HCT116 (cell line): ENCODE measurements around the gene EML1. TPM values are rescaled to one million over a fixed set of nuclear protein-coding genes. Genes with fewer than 3 reads are reported as not detected.

Experiments used
- ATAC-seq: fragments of 200-7000 bp; cut with Tn5 transposase; 2 replicates; pipeline ENCODE4 v1.9.1; 2020; ENCODE audit warnings: mild to moderate bottlenecking, moderate library complexity
- BruUV-seq: library from RNA; stranded (reverse); fragments of 400-500 nt; replicated peaks from 2 replicates; lab custom pipeline; 2021; lab: Mats Ljungman, UMichigan
- CTCF ChIA-PET: fragments of 300-600 bp; sonication (Branson Sonifier 250); formaldehyde crosslinking; loops from one replicate; lab custom pipeline; 2021; ENCODE audit warnings: antibody characterized with exemption; lab: Charles Lee
- POLR2A ChIA-PET: fragments of 300-600, 350-600 bp; sonication (Branson Sonifier 250); formaldehyde crosslinking; loops from one replicate; lab custom pipeline; 2021; ENCODE audit warnings: antibody characterized with exemption; lab: Charles Lee
- RAD21 ChIA-PET, 2 experiments: fragments of 300-600 bp; sonication (Branson Sonifier 250); formaldehyde crosslinking; loops; one replicate each; lab custom pipeline; 2023; ENCODE audit warnings: low total read pairs in 2 of 2; ENCODE audit not compliant: uncharacterized antibody in 2 of 2, unreplicated experiment in 2 of 2, low non-redundant PET in 1 of 2; lab: Charles Lee
- DNase-seq: peaks from one replicate; pipeline ENCODE4 v3.0.0-alpha.2; 2010; ENCODE audit warnings: low read depth, low spot score
- H2AFZ ChIP-seq: fragments of 200-600 bp; shearing (Covaris generic), sonication (generic); 2 replicates; pipeline ENCODE4 v1.6.1; 2017; ENCODE audit warnings: low read depth, mixed run types, mixed read lengths, antibody characterized with exemption, low read length; ENCODE audit not compliant: poor library complexity, severe bottlenecking
- H3K27ac ChIP-seq: 2 replicates; pipeline ENCODE4 v1.5.1; 2012; ENCODE audit warnings: low read depth, low read length
- H3K27me3 ChIP-seq: fragments of 200-600 bp; sonication (generic); 2 replicates; pipeline ENCODE4 v1.6.1; 2016; ENCODE audit warnings: mixed run types, low read length, mixed read lengths; ENCODE audit not compliant: insufficient read depth
- H3K36me3 ChIP-seq, 2 experiments: fragments of 200-500 bp in 1 of 2; fragments of 200-600 bp in 1 of 2; sonication (Bioruptor generic) in 1 of 2; sonication (generic) in 1 of 2; 2 replicates each; pipeline versions ENCODE4 v1.5.1 to v1.6.1; 2014 to 2016; ENCODE audit warnings: low read length in 2 of 2, inconsistent platforms in 1 of 2, mixed read lengths in 1 of 2, mixed run types in 1 of 2; ENCODE audit not compliant: insufficient read depth in 2 of 2, control insufficient read depth in 1 of 2
- H3K4me1 ChIP-seq, 2 experiments: fragments of 200-600 bp in 1 of 2; sonication (generic) in 1 of 2; 2 replicates each; pipeline versions ENCODE4 v1.5.1 to v1.6.1; 2012 to 2017; ENCODE audit warnings: low read length in 2 of 2, inconsistent platforms in 1 of 2, mild to moderate bottlenecking in 1 of 2, mixed read lengths in 1 of 2, mixed run types in 1 of 2, moderate library complexity in 1 of 2; ENCODE audit not compliant: insufficient read depth in 2 of 2, control insufficient read depth in 1 of 2
- H3K4me2 ChIP-seq: fragments of 200-600 bp; sonication (generic); 2 replicates; pipeline ENCODE4 v1.6.1; 2017; ENCODE audit warnings: mixed run types, low read length, mixed read lengths
- H3K4me3 ChIP-seq, 2 experiments: fragments of 200-600 bp in 1 of 2; sonication (generic) in 1 of 2; replicated peaks in 1 of 2; 2 replicates each; pipeline ENCODE4 v1.5.1; 2011 to 2016; ENCODE audit warnings: low read length in 2 of 2, control low read depth in 1 of 2, low read depth in 1 of 2, mild to moderate bottlenecking in 1 of 2, mixed read lengths in 1 of 2, mixed run types in 1 of 2
- H3K79me2 ChIP-seq: fragments of 200-600 bp; sonication (generic); 2 replicates; pipeline ENCODE4 v1.6.1; 2017; ENCODE audit warnings: mild to moderate bottlenecking, mixed run types, low read length, moderate library complexity, mixed read lengths; ENCODE audit not compliant: insufficient read depth
- H3K9ac ChIP-seq: fragments of 200-600 bp; sonication (generic); 2 replicates; pipeline ENCODE4 v1.6.1; 2016; ENCODE audit warnings: low read length, mixed read lengths
- H3K9me2 ChIP-seq: fragments of 200-600 bp; sonication (generic), shearing (Covaris generic); 2 replicates; pipeline ENCODE4 v1.6.1; 2017; ENCODE audit warnings: mixed run types, mild to moderate bottlenecking, moderate library complexity; ENCODE audit not compliant: insufficient read depth
- H3K9me3 ChIP-seq, 2 experiments: fragments of 200-500 bp in 1 of 2; fragments of 200-600 bp in 1 of 2; sonication (Bioruptor generic) in 1 of 2; sonication (generic) in 1 of 2; 2 replicates each; pipeline ENCODE4 v1.6.1; 2014 to 2017; ENCODE audit warnings: low read length in 2 of 2, mixed read lengths in 2 of 2, inconsistent platforms in 1 of 2, low read depth in 1 of 2, mild to moderate bottlenecking in 1 of 2, mixed run types in 1 of 2, moderate library complexity in 1 of 2; ENCODE audit not compliant: control insufficient read depth in 1 of 2, insufficient read depth in 1 of 2
- H4K20me1 ChIP-seq: fragments of 200-600 bp; sonication (generic), shearing (Covaris generic); 2 replicates; pipeline ENCODE4 v1.6.1; 2017; ENCODE audit warnings: mixed run types, mild to moderate bottlenecking, moderate library complexity; ENCODE audit not compliant: insufficient read depth
- ATF3 ChIP-seq: IDR thresholded peaks from 2 replicates; pipeline ENCODE4 v1.6.1; 2012
- CTCF ChIP-seq, 3 experiments: fragments of 200-600 bp in 1 of 3; sonication (generic) in 1 of 3; IDR thresholded peaks in 2 of 3; conservative IDR thresholded peaks in 1 of 3; 2 replicates each; pipeline ENCODE4 v1.5.1; 2012 to 2017; ENCODE audit warnings: low read depth in 2 of 3, low read length in 2 of 3, antibody characterized with exemption in 1 of 3, borderline replicate concordance in 1 of 3, control low read depth in 1 of 3, mild to moderate bottlenecking in 1 of 3, mixed read lengths in 1 of 3, mixed run types in 1 of 3, moderate library complexity in 1 of 3; ENCODE audit not compliant: insufficient read depth in 1 of 3
- ELF1 ChIP-seq: IDR thresholded peaks from 2 replicates; pipeline ENCODE4 v1.6.1; 2012; ENCODE audit warnings: low read depth, borderline replicate concordance
- EZH2 ChIP-seq: fragments of 200-600 bp; sonication (generic); IDR thresholded peaks from 2 replicates; pipeline ENCODE4 v1.6.1; 2017; ENCODE audit warnings: antibody characterized with exemption, mixed run types
- EZH2phosphoT487 ChIP-seq: fragments of 200-600 bp; IDR thresholded peaks from 2 replicates; pipeline ENCODE4 v1.6.1; 2018; ENCODE audit warnings: antibody characterized with exemption, borderline replicate concordance
- FOSL1 ChIP-seq: IDR thresholded peaks from 2 replicates; pipeline ENCODE4 v1.6.1; 2012; ENCODE audit warnings: low read depth
- JUND ChIP-seq: IDR thresholded peaks from 2 replicates; pipeline ENCODE4 v1.6.1; 2012
- RAD21 ChIP-seq: IDR thresholded peaks from 2 replicates; pipeline ENCODE4 v1.6.1; 2012; ENCODE audit warnings: low read depth, mild to moderate bottlenecking
- SRF ChIP-seq: IDR thresholded peaks from 2 replicates; pipeline ENCODE4 v1.6.1; 2012; ENCODE audit warnings: low read depth
- YY1 ChIP-seq: IDR thresholded peaks from 2 replicates; pipeline ENCODE4 v1.6.1; 2011; ENCODE audit warnings: low read length, low read depth, moderate library complexity, mild to moderate bottlenecking; ENCODE audit not compliant: insufficient replicate concordance; ENCODE audit errors: extremely low read depth
- ZBTB33 ChIP-seq: IDR thresholded peaks from 2 replicates; pipeline ENCODE4 v1.6.1; 2011; ENCODE audit warnings: mild to moderate bottlenecking, low read length, moderate library complexity; ENCODE audit not compliant: insufficient replicate concordance; ENCODE audit errors: extremely low read depth
- ZFX ChIP-seq: fragments of 450-650 bp; IDR thresholded peaks from 2 replicates; pipeline ENCODE4 v1.6.1; 2017
- ZNF274 ChIP-seq: fragments of 200-500 bp; sonication (Bioruptor generic); IDR thresholded peaks from 2 replicates; pipeline ENCODE4 v1.6.1; 2014; ENCODE audit warnings: mild to moderate bottlenecking, low read depth, low read length, inconsistent platforms
- intact Hi-C: fragments of 100-400 bp; cut with micrococcal nuclease; formaldehyde crosslinking; loops from 2 replicates; pipeline ENCODE4 v1.10.0; 2022
- total RNA-seq: library from RNA; stranded (reverse); gene quantifications from one replicate; pipeline ENCODE4 v1.2.1, GENCODE V29; 2021; ENCODE audit not compliant: unreplicated experiment

The EML1 gene
- total RNA-seq, 1 experiment from 2014 or later, result 7.4 TPM

GRCh38 chr14:99758121-99758821 lies 34.9 kb upstream of the EML1 start:
- Histone ChIP-seq H3K36me3 (no peaks in the 10 kb centered on the region), H3K79me2 (no peaks in the 10 kb centered on the region), H4K20me1 (no peaks in the 10 kb centered on the region), H3K4me1 (peaks cover 19 to 53% of the 10 kb centered on the region in 2 experiments), H3K9ac (0 out of 2 replicates have a peak overlapping the region, but pooled peaks have one; percentile 11), H3K4me2 (peak overlapping the region; percentile 42), H2AFZ (no peak overlapping the region), H3K27ac (no peak overlapping the region), H3K9me3 (no peaks in the 10 kb centered on the region), H3K4me3 (no peak overlapping the region), H3K27me3 (no peaks in the 10 kb centered on the region; the same call in 1 of the 2 replicates), H3K9me2 (no peaks in the 10 kb centered on the region)
- DNase-seq (no peak), ATAC-seq (0 out of 2 replicates have a peak, but pooled peaks have one; percentile 20)
- TF ChIP-seq FOSL1, result 0 out of 2 replicates have a peak, but pooled peaks have one; percentile 12
- no peak for TF ChIP-seq ZNF274
- RAD21 ChIA-PET, result no interaction called here
- BruUV-seq, result no TSS peak
- POLR2A ChIA-PET, result no interaction called here
- intact Hi-C loops, result loop anchor here (5.0 kb wide), 1 partner anchor 34 kb away; the partner anchor contains the start of gene EML1
- CTCF ChIA-PET, result no interaction called here

GRCh38 chr14:99758872-99759545 lies 34.2 kb upstream of the EML1 start:
- Histone ChIP-seq H3K36me3 (no peaks in the 10 kb centered on the region), H4K20me1 (no peaks in the 10 kb centered on the region), H3K27me3 (no peaks in the 10 kb centered on the region; the same call in 1 of the 2 replicates), H3K27ac (no peak overlapping the region), H3K9me3 (no peaks in the 10 kb centered on the region), H2AFZ (no peak overlapping the region), H3K4me3 (no peak overlapping the region), H3K9me2 (no peaks in the 10 kb centered on the region), H3K4me2 (peak overlapping the region; percentile 42; the same call in 1 of the 2 replicates), H3K79me2 (no peaks in the 10 kb centered on the region), H3K4me1 (peaks cover 16 to 46% of the 10 kb centered on the region in 2 experiments), H3K9ac (no peak overlapping the region)
- ChIA-PET POLR2A (no interaction called here), RAD21 (no interaction called here), CTCF (no interaction called here)
- intact Hi-C loops, result loop anchor here (5.0 kb wide), 1 partner anchor 33 kb away; the partner anchor contains the start of gene EML1
- no peak for TF ChIP-seq ZNF274
- no peak for TF ChIP-seq ZFX
- TF ChIP-seq ELF1, result no peak
- no peak for TF ChIP-seq EZH2phosphoT487
- TF ChIP-seq JUND, result no peak
- no peak for TF ChIP-seq YY1
- TF ChIP-seq RAD21, result no peak
- no peak for TF ChIP-seq CTCF (IDR thresholded peaks at IDR 0.05 in 2 of 3, conservative IDR thresholded peaks at IDR 0.05 in 1 of 3; ENCODE audit: borderline replicate concordance in 1 of 3, insufficient read depth in 1 of 3, low read depth in 2 of 3, low read length in 2 of 3)
- TF ChIP-seq EZH2, result no peak
- no peak for TF ChIP-seq SRF
- no peak for TF ChIP-seq ZBTB33
- no peak for TF ChIP-seq ATF3
- no TSS peak for BruUV-seq
- DNase-seq (no peak), ATAC-seq (no peak)
